HEK293T (cell line): ENCODE measurements around the gene HJURP.

Experiments used
- ARNT ChIP-seq: fragments of 450-650 bp; IDR thresholded peaks from 2 replicates; pipeline ENCODE4 v1.6.1; 2017; ENCODE audit warnings: mild to moderate bottlenecking
- BHLHE40 ChIP-seq: fragments of 450-650 bp; IDR thresholded peaks from 2 replicates; pipeline ENCODE4 v1.6.1; 2016; ENCODE audit warnings: mild to moderate bottlenecking, moderate library complexity, borderline replicate concordance
- CTBP1 ChIP-seq: fragments of 450-650 bp; IDR thresholded peaks from 2 replicates; pipeline ENCODE4 v1.6.1; 2016; ENCODE audit warnings: borderline replicate concordance
- FOXA1 ChIP-seq: fragments of 450-650 bp; IDR thresholded peaks from 2 replicates; pipeline ENCODE4 v1.6.1; 2016; ENCODE audit warnings: mild to moderate bottlenecking
- FOXK2 ChIP-seq: fragments of 450-650 bp; IDR thresholded peaks from 2 replicates; pipeline ENCODE4 v1.6.1; 2016; ENCODE audit warnings: mild to moderate bottlenecking
- FOXM1 ChIP-seq: fragments of 450-650 bp; IDR thresholded peaks from 2 replicates; pipeline ENCODE4 v1.6.1; 2017; ENCODE audit warnings: mild to moderate bottlenecking, borderline replicate concordance
- HDGF ChIP-seq: fragments of 450-650 bp; IDR thresholded peaks from 2 replicates; pipeline ENCODE4 v1.6.1; 2017; ENCODE audit warnings: antibody characterized with exemption, borderline replicate concordance
- LEF1 ChIP-seq: fragments of 450-650 bp; IDR thresholded peaks from 2 replicates; pipeline ENCODE4 v1.6.1; 2017; ENCODE audit warnings: mild to moderate bottlenecking, borderline replicate concordance
- NFRKB ChIP-seq: fragments of 450-650 bp; IDR thresholded peaks from 2 replicates; pipeline ENCODE4 v1.6.1; 2016; ENCODE audit warnings: mild to moderate bottlenecking, moderate library complexity
- PKNOX1 ChIP-seq: fragments of 450-650 bp; IDR thresholded peaks from 2 replicates; pipeline ENCODE4 v1.6.1; 2016
- SP1 ChIP-seq: fragments of 450-650 bp; IDR thresholded peaks from 2 replicates; pipeline ENCODE4 v1.6.1; 2017
- SUZ12 ChIP-seq: fragments of 450-650 bp; IDR thresholded peaks from 2 replicates; pipeline ENCODE4 v1.6.1; 2016; ENCODE audit warnings: mild to moderate bottlenecking
- TARDBP ChIP-seq: fragments of 450-650 bp; IDR thresholded peaks from 2 replicates; pipeline ENCODE4 v1.6.1; 2016

GRCh38 chr2:233822101-233822771, 32.1 kb downstream of the HJURP start:
- TF ChIP-seq ARNT (no peak), BHLHE40 (no peak), TARDBP (no peak), FOXK2 (no peak), SUZ12 (no peak), FOXA1 (no peak), HDGF (no peak), LEF1 (no peak), SP1 (no peak), CTBP1 (no peak), FOXM1 (no peak), PKNOX1 (no peak), NFRKB (no peak)
